ENCODE measurements around the gene PTPRD.
"Not testable (repeated sequence)": the region's sequence is repeated elsewhere in the genome, so short reads cannot be mapped to it uniquely, and the experiment has no call there.

PTPRD gene

GRCh38 chr9:9949978-9950377, 662.8 kb downstream of the PTPRD start:
- no peak for DNase-seq

- no peak for DNase-seq
Observed at GRCh38 chr9:9949368-9949767, 663.4 kb downstream of the PTPRD start.

GRCh38 chr9:9945966-9946365, 666.8 kb downstream of the PTPRD start:
- no peak for DNase-seq

GRCh38 chr9:9942764-9943424, 669.9 kb downstream of the PTPRD start:
- DNase-seq, result peak; percentile 6

- no peak for DNase-seq
Observed at GRCh38 chr9:9938432-9938831, 674.4 kb downstream of the PTPRD start.

- DNase-seq, result not testable (repeated sequence)
Observed at GRCh38 chr9:9931464-9931863, 681.3 kb downstream of the PTPRD start.

- no peak for DNase-seq
Observed at GRCh38 chr9:9924376-9924775, 688.4 kb downstream of the PTPRD start.

GRCh38 chr9:9921805-9922204, 691.0 kb downstream of the PTPRD start:
- DNase-seq, result no peak

- no peak for DNase-seq
Observed at GRCh38 chr9:9920425-9921060, 692.3 kb downstream of the PTPRD start.

GRCh38 chr9:9919174-9919775, 693.5 kb downstream of the PTPRD start:
- no peak for DNase-seq

- DNase-seq, result no peak
Observed at GRCh38 chr9:9917400-9917799, 695.4 kb downstream of the PTPRD start.

- no peak for DNase-seq
Observed at GRCh38 chr9:9914174-9914573, 698.6 kb downstream of the PTPRD start.

- no peak for DNase-seq
Observed at GRCh38 chr9:9913276-9913832, 699.4 kb downstream of the PTPRD start.

GRCh38 chr9:9912459-9912858, 700.3 kb downstream of the PTPRD start:
- no peak for DNase-seq

GRCh38 chr9:9905736-9906135, 707.1 kb downstream of the PTPRD start:
- DNase-seq, result no peak

GRCh38 chr9:9904041-9904440, 708.8 kb downstream of the PTPRD start:
- no peak for DNase-seq

GRCh38 chr9:9901624-9902023, 711.2 kb downstream of the PTPRD start:
- DNase-seq, result no peak

- DNase-seq, result no peak
Observed at GRCh38 chr9:9893837-9894236, 719.0 kb downstream of the PTPRD start.

- no peak for DNase-seq
Observed at GRCh38 chr9:9892217-9892616, 720.6 kb downstream of the PTPRD start.

- DNase-seq, result no peak
Observed at GRCh38 chr9:9881692-9882091, 731.1 kb downstream of the PTPRD start.

GRCh38 chr9:9874270-9874669, 738.5 kb downstream of the PTPRD start:
- DNase-seq, result no peak

- no peak for DNase-seq
Observed at GRCh38 chr9:9862235-9862810, 750.5 kb downstream of the PTPRD start.

GRCh38 chr9:9855177-9856078, 757.4 kb downstream of the PTPRD start:
- DNase-seq, result peak; percentile 4

Data from NCI-H2029 (cell line).